Measurements from ENCODE around the gene GGT5. TPM values are rescaled to one million over a fixed set of nuclear protein-coding genes. Genes with fewer than 3 reads are reported as not detected.
"Not testable (repeated sequence)": the region's sequence is repeated elsewhere in the genome, so short reads cannot be mapped to it uniquely, and the experiment has no call there.

The GGT5 gene
- polyA plus RNA-seq, 1 experiment = 29.1 TPM

- DNase-seq (ENCODE audit: low read depth) = no peak
- TF ChIP-seq, protein P1, sequence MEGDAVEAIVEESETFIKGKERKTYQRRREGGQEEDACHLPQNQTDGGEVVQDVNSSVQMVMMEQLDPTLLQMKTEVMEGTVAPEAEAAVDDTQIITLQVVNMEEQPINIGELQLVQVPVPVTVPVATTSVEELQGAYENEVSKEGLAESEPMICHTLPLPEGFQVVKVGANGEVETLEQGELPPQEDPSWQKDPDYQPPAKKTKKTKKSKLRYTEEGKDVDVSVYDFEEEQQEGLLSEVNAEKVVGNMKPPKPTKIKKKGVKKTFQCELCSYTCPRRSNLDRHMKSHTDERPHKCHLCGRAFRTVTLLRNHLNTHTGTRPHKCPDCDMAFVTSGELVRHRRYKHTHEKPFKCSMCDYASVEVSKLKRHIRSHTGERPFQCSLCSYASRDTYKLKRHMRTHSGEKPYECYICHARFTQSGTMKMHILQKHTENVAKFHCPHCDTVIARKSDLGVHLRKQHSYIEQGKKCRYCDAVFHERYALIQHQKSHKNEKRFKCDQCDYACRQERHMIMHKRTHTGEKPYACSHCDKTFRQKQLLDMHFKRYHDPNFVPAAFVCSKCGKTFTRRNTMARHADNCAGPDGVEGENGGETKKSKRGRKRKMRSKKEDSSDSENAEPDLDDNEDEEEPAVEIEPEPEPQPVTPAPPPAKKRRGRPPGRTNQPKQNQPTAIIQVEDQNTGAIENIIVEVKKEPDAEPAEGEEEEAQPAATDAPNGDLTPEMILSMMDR (IDR thresholded peaks at IDR 0.05; ENCODE audit: insufficient read depth, low read depth, low read length) = no peak
- Histone ChIP-seq H3K36me3 (ENCODE audit: control insufficient read depth, insufficient read depth, low read length) (no peaks in the 10 kb centered on the region), H3K4me3 (ENCODE audit: low read depth, low read length) (no peak overlapping the region), H3K27me3 (ENCODE audit: control insufficient read depth, insufficient read depth, low read length) (no peaks in the 10 kb centered on the region)
- CTCF ChIA-PET = interaction anchor here (1.2 to 1.8 kb wide), 2 partner anchors 9 to 51 kb away, joined by 6 to 8 read pairs; no protein-coding TSS in a partner anchor
- POLR2A ChIA-PET = no interaction called here
Observed at GRCh38 chr22:24240381-24240780, 4.5 kb downstream of the GGT5 start.

- DNase-seq (ENCODE audit: low read depth); H3K36me3 ChIP-seq (ENCODE audit: control insufficient read depth, insufficient read depth, low read length); H3K4me3 ChIP-seq (ENCODE audit: low read depth, low read length); POLR2A ChIA-PET; H3K27me3 ChIP-seq (ENCODE audit: control insufficient read depth, insufficient read depth, low read length); CTCF ChIA-PET: not testable (repeated sequence)
Observed at GRCh38 chr22:24238101-24238694, 6.7 kb downstream of the GGT5 start.

DNA sequence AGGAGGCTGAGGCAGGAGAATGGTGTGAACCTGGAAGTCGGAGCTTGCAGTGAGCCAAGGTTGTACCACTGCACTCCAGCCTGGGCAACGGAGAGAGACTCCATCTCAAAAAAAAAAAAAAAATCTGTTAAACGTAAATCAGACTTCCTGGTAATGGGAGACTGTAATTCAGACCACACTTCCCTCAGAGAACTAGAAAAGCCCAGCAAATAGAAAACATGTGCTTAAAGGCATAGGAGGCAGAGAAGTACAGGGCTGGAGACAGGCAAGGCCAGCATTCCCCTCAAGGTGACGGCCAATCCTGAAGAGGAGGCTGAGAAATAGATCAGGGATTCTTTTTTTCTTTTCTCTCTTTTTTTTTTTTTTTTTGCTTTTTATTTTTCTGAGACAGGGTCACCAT is 8.2 kb downstream of the GGT5 start:
- ChIA-PET POLR2A (no interaction called here), CTCF (interaction anchor here (1.0 to 2.1 kb wide), 2 partner anchors 13 to 47 kb away, joined by 3 to 9 read pairs; no protein-coding TSS in a partner anchor)
- Histone ChIP-seq H3K4me3 (ENCODE audit: low read depth, low read length) (no peak overlapping the region), H3K36me3 (ENCODE audit: control insufficient read depth, insufficient read depth, low read length) (no peaks in the 10 kb centered on the region), H3K27me3 (ENCODE audit: control insufficient read depth, insufficient read depth, low read length) (no peaks in the 10 kb centered on the region)
- TF ChIP-seq, protein P1 (IDR thresholded peaks at IDR 0.05; ENCODE audit: insufficient read depth, low read depth, low read length) = no peak
- no peak for DNase-seq (ENCODE audit: low read depth)

- POLR2A ChIA-PET = no interaction called here
- Histone ChIP-seq H3K36me3 (ENCODE audit: control insufficient read depth, insufficient read depth, low read length) (no peaks in the 10 kb centered on the region), H3K27me3 (ENCODE audit: control insufficient read depth, insufficient read depth, low read length) (no peaks in the 10 kb centered on the region), H3K4me3 (ENCODE audit: low read depth, low read length) (no peak overlapping the region)
- CTCF ChIA-PET = interaction anchor here (0.9 to 1.0 kb wide), 2 partner anchors 10 to 46 kb away, joined by 4 read pairs; partner anchors contain the start of gene GGT5
- TF ChIP-seq, protein P1 (IDR thresholded peaks at IDR 0.05; ENCODE audit: insufficient read depth, low read depth, low read length) = no peak
- DNase-seq (ENCODE audit: low read depth) = no peak
Observed at GRCh38 chr22:24235315-24235714, 9.6 kb downstream of the GGT5 start.

DNA sequence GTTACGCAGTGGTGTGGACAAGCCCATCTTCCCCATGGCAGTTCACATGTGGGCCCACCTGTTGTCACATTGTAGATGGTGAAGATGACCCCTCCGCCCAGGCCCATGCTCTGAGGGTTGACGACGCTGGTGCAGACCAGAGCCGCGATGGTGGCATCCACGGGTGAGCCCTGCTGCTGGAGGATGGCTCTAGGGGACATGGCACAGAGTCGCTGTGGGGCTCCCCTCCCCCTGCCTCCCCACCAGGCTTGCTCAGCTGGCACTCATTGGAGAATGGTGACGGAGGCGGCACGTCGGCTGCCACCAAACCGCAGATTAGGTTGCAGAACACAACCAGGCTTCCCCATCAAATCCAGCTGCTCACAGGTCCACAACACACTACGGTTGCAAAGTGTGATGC is 11.1 kb downstream of the GGT5 start:
- H3K36me3 ChIP-seq (ENCODE audit: control insufficient read depth, insufficient read depth, low read length) = no peaks in the 10 kb centered on the region
- no peaks in the 10 kb centered on the region for H3K27me3 ChIP-seq (ENCODE audit: control insufficient read depth, insufficient read depth, low read length)
- no peak for DNase-seq (ENCODE audit: low read depth)
- TF ChIP-seq, protein P1 (IDR thresholded peaks at IDR 0.05; ENCODE audit: insufficient read depth, low read depth, low read length) = no peak
- POLR2A ChIA-PET = no interaction called here
- no peak overlapping the region for H3K4me3 ChIP-seq (ENCODE audit: low read depth, low read length)
- CTCF ChIA-PET = interaction anchor here (1.0 kb wide), 1 partner anchor 14 kb away, joined by 5 read pairs; no protein-coding TSS in a partner anchor

GRCh38 chr22:24233235-24233634 is 11.6 kb downstream of the GGT5 start:
- TF ChIP-seq, protein P1 (IDR thresholded peaks at IDR 0.05; ENCODE audit: insufficient read depth, low read depth, low read length) = no peak
- ChIA-PET CTCF (interaction anchor here (3.0 kb wide), 1 partner anchor 44 kb away, joined by 18 read pairs; no protein-coding TSS in a partner anchor), POLR2A (no interaction called here)
- Histone ChIP-seq H3K27me3 (ENCODE audit: control insufficient read depth, insufficient read depth, low read length) (no peaks in the 10 kb centered on the region), H3K36me3 (ENCODE audit: control insufficient read depth, insufficient read depth, low read length) (no peaks in the 10 kb centered on the region), H3K4me3 (ENCODE audit: low read depth, low read length) (no peak overlapping the region)
- DNase-seq (ENCODE audit: low read depth) = no peak
